Measurements from ENCODE around the gene XYLT2. TPM values are rescaled to one million over a fixed set of nuclear protein-coding genes. Genes with fewer than 3 reads are reported as not detected.

The XYLT2 gene
- total and polyA plus RNA-seq, 2 of the 13 experiments (the other 11 are each of a cell fraction or from before 2014, with no cell fraction given): 17.0 to 22.1 TPM

DNA sequence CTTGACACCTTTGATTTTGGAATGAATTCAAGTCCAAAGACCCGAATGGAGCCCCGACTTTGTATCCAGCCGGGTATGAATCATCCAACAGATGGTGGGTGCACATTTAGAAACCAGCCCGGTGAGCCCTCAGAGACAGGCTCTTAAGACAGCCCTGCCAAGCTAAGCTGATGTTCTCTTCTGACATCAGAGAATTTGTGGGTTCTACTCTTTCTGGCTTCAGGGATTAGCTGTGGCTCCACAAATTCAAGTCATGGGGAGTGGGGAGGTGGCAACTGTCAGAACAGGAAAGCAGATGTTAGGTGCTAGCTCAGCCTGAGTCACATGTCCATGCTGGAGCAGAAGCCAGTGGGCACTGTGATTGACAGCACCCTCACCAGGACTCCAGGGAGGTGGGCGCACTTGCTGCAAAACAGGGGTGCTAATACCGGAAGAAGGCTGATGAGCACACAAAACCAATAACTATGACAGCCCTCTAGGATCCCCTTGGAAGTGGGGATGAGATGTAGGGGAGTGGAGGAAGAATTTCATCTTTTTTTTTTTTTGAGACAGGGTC lies 31.4 kb upstream of the XYLT2 start:
- no peaks in the 10 kb centered on the region for H3K36me3 ChIP-seq (replicated peaks in 1 of 2; ENCODE audit: control insufficient read depth in 1 of 2, insufficient read depth in 2 of 2, low read length in 2 of 2)
- H3K9me3 ChIP-seq (ENCODE audit: low read length): no peaks in the 10 kb centered on the region
- in situ Hi-C loops (cut with HindIII; ENCODE audit: extremely low pct_ligation_motif_present, low pct_unique_long_range_greater_than_20kb): no loop called here
- ATAC-seq (no peak), FAIRE-seq (no peak), DNase-seq (ENCODE audit: low spot score) (no peak)
- no peak overlapping the region for H3K9ac ChIP-seq (ENCODE audit: insufficient read depth, low read depth, low read length)
- CTCF ChIA-PET (ENCODE audit: low intra/inter-chr PET ratio, low total read pairs): no interaction called here
- no peaks in the 10 kb centered on the region for H3K79me2 ChIP-seq (ENCODE audit: insufficient read depth, low read length)
- no TSS peak for BruUV-seq (replicated peaks)
- POLR2A ChIA-PET: no interaction called here
- H3K4me1 ChIP-seq (ENCODE audit: insufficient read depth, low read length): peaks cover 18% of the 10 kb centered on the region
- no peaks in the 10 kb centered on the region for H4K20me1 ChIP-seq (ENCODE audit: insufficient read depth, low read length)
- no peak overlapping the region for H3K4me3 ChIP-seq (replicated peaks in 1 of 3; ENCODE audit: insufficient read depth in 1 of 3, low read depth in 2 of 3, low read length in 3 of 3)
- no peak overlapping the region for H3K4me2 ChIP-seq (ENCODE audit: low read depth, low read length)
- intact Hi-C loops (cut with micrococcal nuclease; ENCODE audit: unreplicated experiment): no loop called here
- no peak overlapping the region for H3K27ac ChIP-seq (ENCODE audit: extremely low read length, insufficient read depth, low read length)
- 46% methylated on average over 6 of the region's 6 CpGs for WGBS (ENCODE audit: low lambda C conversion rate)
- H2AFZ ChIP-seq (ENCODE audit: low read length): no peak overlapping the region
- H3K27me3 ChIP-seq (ENCODE audit: control insufficient read depth in 1 of 2, insufficient read depth in 2 of 2, low read length in 2 of 2): peaks cover 9 to 50% of the 10 kb centered on the region in 2 experiments
- no peak for TF ChIP-seq FOSL1 (CRISPR knock-in tag; IDR thresholded peaks at IDR 0.05; ENCODE audit: borderline replicate concordance)
- no peak for TF ChIP-seq ELF1 (CRISPR knock-in tag; IDR thresholded peaks at IDR 0.05)
- TF ChIP-seq DNMT3B (CRISPR knock-in tag; conservative IDR thresholded peaks at IDR 0.05): no peak
- no peak for TF ChIP-seq ZNF790 (CRISPR knock-in tag; IDR thresholded peaks at IDR 0.05; ENCODE audit: borderline replicate concordance)
- TF ChIP-seq, protein P1, sequence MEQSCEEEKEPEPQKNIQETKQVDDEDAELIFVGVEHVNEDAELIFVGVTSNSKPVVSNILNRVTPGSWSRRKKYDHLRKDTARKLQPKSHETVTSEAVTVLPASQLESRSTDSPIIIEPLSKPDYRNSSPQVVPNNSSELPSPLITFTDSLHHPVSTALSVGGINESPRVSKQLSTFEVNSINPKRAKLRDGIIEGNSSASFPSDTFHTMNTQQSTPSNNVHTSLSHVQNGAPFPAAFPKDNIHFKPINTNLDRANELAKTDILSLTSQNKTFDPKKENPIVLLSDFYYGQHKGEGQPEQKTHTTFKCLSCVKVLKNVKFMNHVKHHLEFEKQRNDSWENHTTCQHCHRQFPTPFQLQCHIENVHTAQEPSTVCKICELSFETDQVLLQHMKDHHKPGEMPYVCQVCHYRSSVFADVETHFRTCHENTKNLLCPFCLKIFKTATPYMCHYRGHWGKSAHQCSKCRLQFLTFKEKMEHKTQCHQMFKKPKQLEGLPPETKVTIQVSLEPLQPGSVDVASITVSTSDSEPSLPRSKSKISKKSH (CRISPR knock-in tag; IDR thresholded peaks at IDR 0.05; ENCODE audit: borderline replicate concordance): no peak
- no peak for TF ChIP-seq ZNF232 (CRISPR knock-in tag; IDR thresholded peaks at IDR 0.05; ENCODE audit: borderline replicate concordance)
- TF ChIP-seq ZSCAN21 (CRISPR knock-in tag; IDR thresholded peaks at IDR 0.05; ENCODE audit: borderline replicate concordance): no peak

All from HepG2 (cell line).